PC-3 (cell line): ENCODE results near the gene TAF11.

Experiments used
- EZH2 ChIP-seq: fragments of 300-600 bp; sonication (generic); IDR thresholded peaks from one replicate; pipeline ENCODE4 v1.6.1; 2017; ENCODE audit warnings: antibody characterized with exemption, mild to moderate bottlenecking, low read length; ENCODE audit not compliant: unreplicated experiment
- EZH2phosphoT487 ChIP-seq: fragments of 300-600 bp; sonication (generic); IDR thresholded peaks from 2 replicates; pipeline ENCODE4 v1.6.1; 2018; ENCODE audit warnings: mild to moderate bottlenecking, antibody characterized with exemption, low read length, borderline replicate concordance
- TF ChIP-seq, protein P1 (sequence below): fragments of 300-600 bp; sonication (generic); conservative IDR thresholded peaks from 2 replicates; pipeline ENCODE4 v1.5.1; 2017; ENCODE audit warnings: antibody characterized with exemption, low read depth, mild to moderate bottlenecking, low read length

DNA sequence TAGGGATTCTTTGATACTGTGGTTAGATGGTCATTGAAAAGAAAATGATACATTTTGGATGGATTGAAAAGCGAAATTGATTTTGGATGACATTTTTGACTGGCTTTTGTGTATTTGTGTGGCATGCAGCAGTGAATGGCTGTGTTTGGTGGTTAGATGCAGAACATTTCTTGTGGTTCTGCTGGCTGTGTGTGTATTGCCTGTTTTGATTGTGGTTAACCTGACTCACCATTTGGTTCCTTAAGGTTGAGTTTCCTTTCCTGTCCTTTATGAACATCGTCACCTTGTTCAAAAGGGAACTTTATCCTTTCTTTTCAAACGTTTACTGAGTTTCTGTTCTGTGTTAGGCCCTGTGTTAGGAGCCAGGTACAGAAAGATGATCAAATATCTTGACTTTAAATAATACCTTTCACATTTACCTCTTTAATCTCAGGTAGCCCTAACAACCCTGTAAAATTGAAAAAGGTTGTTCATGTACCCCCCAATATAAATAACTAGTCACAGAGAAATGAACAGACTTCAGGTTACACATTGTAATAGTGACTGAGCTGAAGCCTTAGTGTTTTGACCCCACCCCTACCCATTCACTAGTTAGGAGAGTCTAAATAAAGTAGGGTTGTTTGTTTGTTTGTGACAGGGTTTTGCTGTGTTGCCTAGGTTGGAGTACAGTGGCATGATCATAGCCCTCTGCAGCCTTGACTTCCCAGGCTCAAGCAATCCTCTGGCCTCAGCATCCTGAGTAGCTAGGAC is 25.0 kb upstream of the TAF11 start:
- TF ChIP-seq EZH2phosphoT487: no peak
- TF ChIP-seq, protein P1, sequence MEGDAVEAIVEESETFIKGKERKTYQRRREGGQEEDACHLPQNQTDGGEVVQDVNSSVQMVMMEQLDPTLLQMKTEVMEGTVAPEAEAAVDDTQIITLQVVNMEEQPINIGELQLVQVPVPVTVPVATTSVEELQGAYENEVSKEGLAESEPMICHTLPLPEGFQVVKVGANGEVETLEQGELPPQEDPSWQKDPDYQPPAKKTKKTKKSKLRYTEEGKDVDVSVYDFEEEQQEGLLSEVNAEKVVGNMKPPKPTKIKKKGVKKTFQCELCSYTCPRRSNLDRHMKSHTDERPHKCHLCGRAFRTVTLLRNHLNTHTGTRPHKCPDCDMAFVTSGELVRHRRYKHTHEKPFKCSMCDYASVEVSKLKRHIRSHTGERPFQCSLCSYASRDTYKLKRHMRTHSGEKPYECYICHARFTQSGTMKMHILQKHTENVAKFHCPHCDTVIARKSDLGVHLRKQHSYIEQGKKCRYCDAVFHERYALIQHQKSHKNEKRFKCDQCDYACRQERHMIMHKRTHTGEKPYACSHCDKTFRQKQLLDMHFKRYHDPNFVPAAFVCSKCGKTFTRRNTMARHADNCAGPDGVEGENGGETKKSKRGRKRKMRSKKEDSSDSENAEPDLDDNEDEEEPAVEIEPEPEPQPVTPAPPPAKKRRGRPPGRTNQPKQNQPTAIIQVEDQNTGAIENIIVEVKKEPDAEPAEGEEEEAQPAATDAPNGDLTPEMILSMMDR: no peak
- no peak for TF ChIP-seq EZH2
